ENCODE measurements around the gene CHRM5.

DNA sequence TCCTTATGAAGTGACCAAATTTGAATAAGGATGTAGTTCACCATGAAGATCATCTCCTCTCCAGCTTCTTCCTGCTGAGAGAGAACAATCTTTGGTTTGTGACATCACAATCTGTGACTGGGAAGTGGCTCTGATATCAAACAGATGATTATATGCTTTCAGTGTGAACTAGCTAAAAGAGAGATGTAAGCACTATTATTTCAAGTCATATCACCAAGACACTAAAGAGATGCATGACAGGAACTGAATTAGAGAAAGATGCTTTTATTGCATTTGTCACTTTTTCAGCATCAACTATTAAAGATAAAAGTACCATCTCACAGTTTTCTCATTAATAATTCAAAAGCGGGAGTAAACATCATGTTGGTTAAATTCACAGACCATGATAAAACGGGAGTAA, 3.5 kb downstream of the CHRM5 start:
- TF ChIP-seq, protein P1, sequence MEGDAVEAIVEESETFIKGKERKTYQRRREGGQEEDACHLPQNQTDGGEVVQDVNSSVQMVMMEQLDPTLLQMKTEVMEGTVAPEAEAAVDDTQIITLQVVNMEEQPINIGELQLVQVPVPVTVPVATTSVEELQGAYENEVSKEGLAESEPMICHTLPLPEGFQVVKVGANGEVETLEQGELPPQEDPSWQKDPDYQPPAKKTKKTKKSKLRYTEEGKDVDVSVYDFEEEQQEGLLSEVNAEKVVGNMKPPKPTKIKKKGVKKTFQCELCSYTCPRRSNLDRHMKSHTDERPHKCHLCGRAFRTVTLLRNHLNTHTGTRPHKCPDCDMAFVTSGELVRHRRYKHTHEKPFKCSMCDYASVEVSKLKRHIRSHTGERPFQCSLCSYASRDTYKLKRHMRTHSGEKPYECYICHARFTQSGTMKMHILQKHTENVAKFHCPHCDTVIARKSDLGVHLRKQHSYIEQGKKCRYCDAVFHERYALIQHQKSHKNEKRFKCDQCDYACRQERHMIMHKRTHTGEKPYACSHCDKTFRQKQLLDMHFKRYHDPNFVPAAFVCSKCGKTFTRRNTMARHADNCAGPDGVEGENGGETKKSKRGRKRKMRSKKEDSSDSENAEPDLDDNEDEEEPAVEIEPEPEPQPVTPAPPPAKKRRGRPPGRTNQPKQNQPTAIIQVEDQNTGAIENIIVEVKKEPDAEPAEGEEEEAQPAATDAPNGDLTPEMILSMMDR (IDR thresholded peaks at IDR 0.05): no peak
- TF ChIP-seq EP300 (IDR thresholded peaks at IDR 0.05) (no peak), POLR2A (IDR thresholded peaks at IDR 0.05) (no peak)

Data from tibial nerve (tissue), 4 donors.